UCSD-AML1 (cell line): Measurements from ENCODE around the gene SVIL.
A peak's percentile ranks its signal among the peaks of the same experiment; 100 is the strongest.
"Not testable (repeated sequence)": the region's sequence is repeated elsewhere in the genome, so short reads cannot be mapped to it uniquely, and the experiment has no call there.

Experiments
- DNase-seq: peaks from one replicate; lab custom pipeline; 2025; ENCODE audit not compliant: unreplicated experiment; lab: John Stamatoyannopoulos, UW

The SVIL gene

GRCh38 chr10:29522061-29522855, 112.5 kb downstream of the SVIL start:
- DNase-seq: no peak

DNA sequence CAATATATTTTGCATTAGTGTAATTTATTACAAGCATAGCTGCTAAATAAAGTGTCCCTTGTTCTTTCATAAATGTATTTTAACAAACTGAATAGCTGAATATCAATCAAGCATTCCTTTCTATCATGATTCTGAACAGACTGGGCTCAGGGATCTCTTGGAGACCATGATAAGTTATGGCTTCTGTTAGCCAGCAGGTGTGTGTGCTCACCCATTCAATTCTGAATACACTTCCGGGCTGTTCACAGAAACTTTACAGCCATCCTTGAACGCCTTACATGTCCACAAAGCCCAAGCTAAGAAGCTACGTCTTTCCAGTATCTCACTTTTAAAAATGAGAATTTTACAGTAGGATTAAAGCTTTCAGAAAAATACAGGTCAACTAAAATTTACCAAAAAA, 115.1 kb downstream of the SVIL start:
- DNase-seq: no peak

GRCh38 chr10:29517352-29517923, 117.3 kb downstream of the SVIL start:
- no peak for DNase-seq

- not testable (repeated sequence) for DNase-seq
These were observed 118.3 kb downstream of the SVIL start for GRCh38 chr10:29516309-29516932.

GRCh38 chr10:29515879-29516278, 118.9 kb downstream of the SVIL start:
- DNase-seq: not testable (repeated sequence)

DNA sequence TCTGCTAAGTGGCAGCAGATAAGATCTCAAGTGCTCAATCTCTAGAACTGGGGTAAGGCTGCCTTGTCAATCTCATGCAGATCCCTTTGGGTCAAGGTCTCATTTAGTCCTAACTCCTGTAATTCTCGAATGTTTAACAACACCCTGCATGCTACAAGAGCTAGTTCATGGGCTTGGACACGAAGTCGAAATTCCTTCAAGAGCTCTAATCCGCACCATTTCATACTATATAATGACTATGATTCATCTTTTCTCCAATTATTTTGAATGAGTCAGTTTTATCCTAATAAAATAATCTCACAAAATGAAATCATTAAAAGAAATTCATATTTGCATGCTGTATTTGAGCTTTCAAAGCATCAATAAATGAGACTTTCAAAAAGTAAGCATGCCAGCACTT, 119.7 kb downstream of the SVIL start:
- DNase-seq: not testable (repeated sequence)

DNA sequence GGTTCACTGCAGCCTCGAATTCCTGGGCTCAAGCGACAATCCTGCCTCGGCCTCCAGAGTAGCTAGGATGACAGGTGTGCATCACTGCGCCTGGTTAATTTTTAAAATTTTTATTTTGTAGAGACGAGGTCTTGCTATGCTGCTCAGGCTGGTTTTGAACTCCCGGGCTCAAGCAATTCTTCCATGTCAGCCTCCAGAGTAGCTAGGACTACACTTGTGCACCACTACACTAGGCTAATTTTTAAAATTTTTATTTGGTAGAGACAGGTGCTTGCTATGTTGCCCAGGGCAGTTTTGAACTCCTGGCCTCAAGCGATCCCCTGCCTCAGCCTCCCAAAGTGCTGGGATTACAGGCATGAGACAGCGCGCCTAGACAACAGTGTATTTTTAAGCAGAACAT, 120.5 kb downstream of the SVIL start:
- no peak for DNase-seq

- DNase-seq: no peak
These were observed 122.3 kb downstream of the SVIL start for GRCh38 chr10:29512425-29512974.

- not testable (repeated sequence) for DNase-seq
These were observed 123.0 kb downstream of the SVIL start for GRCh38 chr10:29511806-29512205.

- DNase-seq: not testable (repeated sequence)
These were observed 124.2 kb downstream of the SVIL start for GRCh38 chr10:29510483-29511157.

DNA sequence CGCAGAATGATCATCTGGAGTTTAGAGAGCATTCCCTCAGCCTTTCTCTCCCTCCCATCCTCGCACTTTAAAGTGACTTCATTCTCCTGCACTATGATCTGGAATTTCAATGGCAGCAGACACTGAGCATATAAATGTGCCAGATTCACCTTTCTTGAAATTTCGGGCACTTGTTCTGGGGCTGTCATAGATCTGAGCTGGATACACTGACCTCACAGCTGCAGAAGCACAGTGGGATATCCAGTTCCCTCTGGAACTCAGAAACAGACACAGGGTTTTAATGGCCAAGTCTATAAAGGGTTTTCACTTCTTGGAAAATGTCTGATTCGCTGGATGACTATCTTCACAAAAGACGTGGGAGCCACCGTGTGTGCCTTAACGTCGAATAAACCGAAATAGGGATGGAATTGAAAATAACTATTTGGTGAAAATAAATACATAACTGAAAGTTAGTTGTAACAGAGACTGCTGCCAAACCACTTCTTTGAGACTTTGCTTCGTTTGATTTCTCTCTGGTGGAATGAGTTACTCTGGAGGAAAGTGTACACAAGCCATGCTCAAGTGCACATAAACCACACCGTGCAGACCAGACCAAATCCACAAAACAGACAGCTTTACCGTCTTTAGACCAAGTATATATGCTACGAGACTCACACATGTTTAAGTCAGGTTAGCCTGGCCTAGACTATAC, 126.1 kb downstream of the SVIL start:
- no peak for DNase-seq

GRCh38 chr10:29507750-29508149, 127.0 kb downstream of the SVIL start:
- not testable (repeated sequence) for DNase-seq

GRCh38 chr10:29506324-29506921, 128.3 kb downstream of the SVIL start:
- DNase-seq: not testable (repeated sequence)

DNA sequence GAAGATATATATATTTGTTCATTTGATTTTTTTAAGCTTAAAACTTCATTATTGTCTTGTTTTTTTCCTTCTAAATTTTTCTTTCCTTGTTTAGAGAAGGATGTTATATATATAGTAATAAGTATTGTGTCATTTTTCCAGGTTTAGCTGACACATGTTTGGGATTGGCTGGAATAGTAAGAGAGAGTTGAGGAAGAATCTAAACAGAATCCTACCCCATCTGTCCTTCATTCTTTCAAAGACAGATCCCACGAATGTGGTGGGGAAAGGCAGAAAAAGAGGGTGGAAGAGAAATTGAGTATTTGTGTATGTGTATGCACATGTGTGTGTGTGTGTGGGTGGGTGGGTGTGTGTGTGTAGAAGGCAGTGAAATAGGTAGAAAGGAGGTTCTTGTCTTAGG, 132.4 kb downstream of the SVIL start:
- no peak for DNase-seq

- DNase-seq: no peak
These were observed 133.1 kb downstream of the SVIL start for GRCh38 chr10:29501692-29502091.

DNA sequence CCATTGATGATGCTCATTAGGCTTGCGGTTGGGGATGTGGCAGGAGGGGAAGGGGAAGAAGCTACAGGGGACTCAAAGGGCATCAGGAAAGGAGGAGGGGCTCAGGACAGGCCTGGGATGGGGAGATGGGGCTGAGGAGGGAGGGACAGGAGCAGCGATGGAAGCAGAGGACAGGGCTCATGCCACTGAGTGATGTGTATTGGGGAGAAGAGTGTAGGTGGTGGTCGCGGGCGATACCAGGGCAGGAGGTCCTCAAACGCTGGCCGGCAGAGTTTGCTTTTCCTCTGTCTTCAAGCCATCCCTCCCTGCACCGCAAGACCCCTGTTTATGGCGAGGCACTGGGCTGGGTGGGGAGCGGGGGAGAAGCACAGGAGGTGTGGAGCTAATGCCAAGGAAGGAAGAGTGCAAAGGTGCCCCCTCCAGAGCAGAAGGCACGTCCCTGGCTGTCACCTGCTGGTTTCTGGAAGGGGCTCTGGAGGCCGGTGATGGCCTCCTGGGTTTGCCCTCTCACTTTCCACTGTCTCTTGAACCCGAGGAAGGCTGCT, 134.7 kb downstream of the SVIL start:
- no peak for DNase-seq

DNA sequence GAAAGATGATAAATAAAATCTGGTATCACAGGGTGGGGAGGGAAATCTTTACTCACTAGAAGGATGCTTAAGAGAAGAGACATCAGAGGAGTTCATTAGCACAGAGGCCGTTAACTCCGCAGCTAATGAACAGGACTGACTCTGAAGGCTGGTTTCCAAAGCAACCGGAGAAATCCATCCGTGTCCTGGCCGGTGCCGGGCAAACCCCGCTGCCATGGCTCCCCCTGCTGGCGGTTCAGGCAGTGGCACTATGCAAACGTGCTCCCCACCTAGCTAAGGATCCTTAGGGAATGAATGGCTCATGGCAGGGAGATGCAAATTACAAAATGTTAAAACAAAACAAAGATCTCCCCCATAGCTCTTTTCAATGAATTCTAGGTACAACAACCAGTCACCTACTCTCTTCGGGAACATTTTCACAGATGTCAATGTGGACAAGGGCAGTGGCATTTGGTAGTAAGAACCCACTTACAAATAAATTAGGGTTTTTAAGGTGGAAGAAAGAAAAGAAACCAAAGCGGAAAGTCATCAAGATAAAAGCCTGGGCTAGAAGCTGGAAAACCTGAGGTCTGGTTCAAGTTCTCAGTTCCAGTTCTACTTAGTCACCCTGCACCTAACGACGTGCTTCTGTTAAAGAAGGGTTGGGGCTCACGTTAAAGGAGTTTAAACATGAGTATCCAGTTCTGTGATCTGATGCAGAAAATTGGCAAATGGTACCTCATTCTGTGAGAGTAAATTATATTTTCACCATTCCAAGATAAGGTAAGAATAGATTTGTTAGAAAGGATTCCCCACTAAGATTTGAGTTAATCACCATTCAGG, 138.2 kb downstream of the SVIL start:
- peak; percentile 55 for DNase-seq

- DNase-seq: no peak
These were observed 139.4 kb downstream of the SVIL start for GRCh38 chr10:29495366-29495765.

- no peak for DNase-seq
These were observed 141.1 kb downstream of the SVIL start for GRCh38 chr10:29493697-29494096.
